Vagina (tissue), 2 donors: Measurements from ENCODE around the gene TMEM131L.

ENCODE experiments used
- POLR2A ChIP-seq, 2 donors: fragments of 450-650 bp; IDR thresholded peaks; one replicate each; pipeline ENCODE4 v1.6.1; 2017; ENCODE audit warnings: antibody characterized with exemption in 2 of 2, mild to moderate bottlenecking in 2 of 2, moderate library complexity in 2 of 2
- POLR2AphosphoS5 ChIP-seq, 2 donors: sonication (generic); formaldehyde crosslinking; IDR thresholded peaks; one replicate each; pipeline ENCODE4 v1.9.0; 2017; ENCODE audit warnings: antibody characterized with exemption in 2 of 2, mild to moderate bottlenecking in 2 of 2, low read depth in 1 of 2; ENCODE audit not compliant: insufficient read depth in 1 of 2

GRCh38 chr4:153564630-153565525 is 98.7 kb downstream of the TMEM131L start:
- TF ChIP-seq POLR2A (IDR thresholded peaks at IDR 0.05) (no peak), POLR2AphosphoS5 (IDR thresholded peaks at IDR 0.05; ENCODE audit: insufficient read depth in 1 of 2, low read depth in 1 of 2) (no peak)
